ENCODE results near the gene SLITRK1.

GRCh38 chr13:83914368-83914767 lies 32.1 kb upstream of the SLITRK1 start:
- no peak for TF ChIP-seq CTCF (IDR thresholded peaks at IDR 0.05)
- no peak for TF ChIP-seq EZH2phosphoT487 (IDR thresholded peaks at IDR 0.05)
- no peak for TF ChIP-seq EZH2 (IDR thresholded peaks at IDR 0.05)
